HepG2 (cell line): ENCODE data around the gene CHRM5. TPM values are rescaled to one million over a fixed set of nuclear protein-coding genes. Genes with fewer than 3 reads are reported as not detected.

Source experiments
- FUBP1 ChIP-seq: sonication (generic); formaldehyde crosslinking; IDR thresholded peaks from 2 replicates; pipeline ENCODE4 v1.5.1; 2020; ENCODE audit warnings: missing genetic modification reagents, mild to moderate bottlenecking, borderline replicate concordance
- IKZF5 ChIP-seq: IDR thresholded peaks from 2 replicates; pipeline ENCODE4 v1.6.1; 2018; ENCODE audit warnings: missing genetic modification reagents, mild to moderate bottlenecking, missing compliant biosample characterization
- KDM1A ChIP-seq: IDR thresholded peaks from 2 replicates; pipeline ENCODE4 v1.6.1; 2016; ENCODE audit warnings: missing compliant biosample characterization
- MTF1 ChIP-seq: sonication (generic); formaldehyde crosslinking; IDR thresholded peaks from 2 replicates; pipeline ENCODE4 v1.5.0; 2020; ENCODE audit warnings: missing genetic modification reagents
- TGIF2 ChIP-seq: IDR thresholded peaks from 2 replicates; pipeline ENCODE4 v1.6.1; 2016; ENCODE audit warnings: control low read depth, missing compliant biosample characterization
- THAP9 ChIP-seq: sonication (generic); formaldehyde crosslinking; IDR thresholded peaks from 2 replicates; pipeline ENCODE4; 2020; ENCODE audit warnings: missing genetic modification reagents, mild to moderate bottlenecking, borderline replicate concordance
- U2AF1 ChIP-seq: fragments of 200-400 bp; formaldehyde crosslinking; optimal IDR thresholded peaks from 2 replicates; pipeline ENCODE3; 2017; ENCODE audit warnings: mild to moderate bottlenecking, low read depth, low read length
- ZFX ChIP-seq: sonication (generic); formaldehyde crosslinking; IDR thresholded peaks from 2 replicates; pipeline ENCODE4 v1.4.0; 2020; ENCODE audit warnings: mild to moderate bottlenecking, low read depth, missing genetic modification reagents, moderate library complexity
- ZMYM4 ChIP-seq: sonication (generic); formaldehyde crosslinking; IDR thresholded peaks from 2 replicates; pipeline ENCODE4 v1.8.1; 2023; ENCODE audit warnings: mild to moderate bottlenecking, missing genetic modification reagents
- ZNF136 ChIP-seq: sonication (generic); formaldehyde crosslinking; IDR thresholded peaks from 2 replicates; pipeline ENCODE4 v1.8.1; 2022; ENCODE audit warnings: low read depth, mild to moderate bottlenecking, moderate library complexity, missing genetic modification reagents
- ZNF407 ChIP-seq: sonication (generic); formaldehyde crosslinking; IDR thresholded peaks from one replicate; pipeline ENCODE4 v1.5.1; 2020; ENCODE audit warnings: mild to moderate bottlenecking, missing genetic modification reagents; ENCODE audit errors: not compliant biosample characterization
- ZNF772 ChIP-seq: sonication (generic); formaldehyde crosslinking; IDR thresholded peaks from 2 replicates; pipeline ENCODE4 v1.5.0; 2020; ENCODE audit warnings: mild to moderate bottlenecking, missing genetic modification reagents
- ZSCAN9 ChIP-seq: IDR thresholded peaks from 2 replicates; pipeline ENCODE4 v1.6.1; 2016; ENCODE audit warnings: borderline replicate concordance
- polyA plus RNA-seq, 8 experiments: library from polyadenylated mRNA; depleted of rRNA in 3 of 8; stranded (reverse) in 7 of 8; unstranded in 1 of 8; fragments of >200 nt; fragmentation: Illumina TruSeq in 4 of 8; extraction: Trizol in 4 of 8; gene quantifications; 2 replicates each; pipeline versions ENCODE4 v1.2.1 to v1.2.3, GENCODE V29; 2011 to 2016; ENCODE audit warnings: low read depth in 4 of 8, missing spikeins in 1 of 8, mixed read lengths in 1 of 8; ENCODE audit not compliant: insufficient read depth in 1 of 8
- total RNA-seq, 5 experiments: library from RNA; depleted of rRNA; stranded (reverse); fragments of >200 nt; fragmentation: Illumina TruSeq; extraction: Trizol; gene quantifications; 2 replicates each; pipeline ENCODE4 v1.2.3, GENCODE V29; 2016; ENCODE audit warnings: low read depth in 1 of 5

Gene CHRM5
- total and polyA plus RNA-seq, 2 of the 13 experiments (the other 11 are each of a cell fraction or from before 2014, with no cell fraction given): not detected

- TF ChIP-seq KDM1A (no peak; the same call in 1 of the 2 replicates), IKZF5 (CRISPR knock-in tag) (peak; percentile 76), U2AF1 (no peak), THAP9 (CRISPR knock-in tag) (peak; percentile 100), FUBP1 (CRISPR knock-in tag) (no peak), ZMYM4 (CRISPR knock-in tag) (peak; percentile 97), ZSCAN9 (no peak; the same call in 1 of the 2 replicates), MTF1 (no peak), ZNF407 (CRISPR knock-in tag) (peak; percentile 32), TGIF2 (peak; percentile 98), ZNF136 (no peak; the same call in 1 of the 2 replicates), ZNF772 (CRISPR knock-in tag) (0 out of 2 replicates have a peak, but pooled peaks have one; percentile 61), ZFX (CRISPR knock-in tag) (peak; percentile 80)
Observed at GRCh38 chr15:34101366-34102174, 133.3 kb downstream of the CHRM5 start, which contains the start of the genes EMC7 and PGBD4 (continued).
